HG02840 (cell line): Measurements from ENCODE around the gene ZFYVE1.
"Not testable (repeated sequence)": the region's sequence is repeated elsewhere in the genome, so short reads cannot be mapped to it uniquely, and the experiment has no call there.

Source experiments
- ATAC-seq: cut with Tn5 transposase; IDR thresholded peaks from one replicate; pipeline ENCODE4 v1.9.1; 2021; ENCODE audit warnings: mild to moderate bottlenecking, moderate library complexity, moderate number of reproducible peaks; ENCODE audit not compliant: unreplicated experiment, low FRiP score

The ZFYVE1 gene

DNA sequence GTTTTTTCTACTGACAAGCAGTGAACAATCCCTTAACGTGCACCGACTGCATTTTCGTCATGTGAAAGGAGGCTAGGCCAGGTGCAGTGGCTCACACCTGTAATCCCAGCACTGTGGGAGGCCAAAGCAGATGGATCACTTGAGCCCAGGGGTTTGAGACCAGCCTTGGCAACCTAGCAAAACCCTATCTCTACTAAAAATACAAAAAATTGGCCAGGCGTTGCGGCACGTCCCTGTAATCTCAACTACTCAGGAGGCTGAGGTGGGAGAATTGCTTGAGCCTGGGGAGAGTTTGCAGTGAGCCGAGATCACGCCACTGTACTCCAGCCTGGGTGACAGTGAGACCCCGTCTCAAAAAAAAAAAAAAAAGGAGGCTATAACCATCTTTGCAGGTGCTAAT lies 22.3 kb downstream of the ZFYVE1 start:
- not testable (repeated sequence) for ATAC-seq

DNA sequence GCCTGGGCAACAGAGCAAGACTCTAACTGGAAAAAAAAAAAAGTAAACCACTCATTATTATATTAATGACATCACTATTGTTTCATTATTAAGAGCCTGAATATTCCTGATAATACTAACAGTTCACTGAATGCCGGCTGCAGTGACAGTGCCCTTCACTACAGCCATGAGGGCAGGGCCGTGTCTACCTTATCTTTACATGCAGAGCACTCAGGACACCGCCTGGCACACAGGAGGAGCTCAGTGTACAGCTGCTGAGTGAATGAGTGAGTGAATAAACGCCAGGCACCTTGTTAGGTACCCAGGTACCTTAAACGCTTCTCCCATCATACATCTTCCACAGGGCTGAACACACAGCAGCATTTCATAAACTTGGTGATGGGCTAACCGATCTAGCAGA lies 23.2 kb downstream of the ZFYVE1 start:
- no peak for ATAC-seq

DNA sequence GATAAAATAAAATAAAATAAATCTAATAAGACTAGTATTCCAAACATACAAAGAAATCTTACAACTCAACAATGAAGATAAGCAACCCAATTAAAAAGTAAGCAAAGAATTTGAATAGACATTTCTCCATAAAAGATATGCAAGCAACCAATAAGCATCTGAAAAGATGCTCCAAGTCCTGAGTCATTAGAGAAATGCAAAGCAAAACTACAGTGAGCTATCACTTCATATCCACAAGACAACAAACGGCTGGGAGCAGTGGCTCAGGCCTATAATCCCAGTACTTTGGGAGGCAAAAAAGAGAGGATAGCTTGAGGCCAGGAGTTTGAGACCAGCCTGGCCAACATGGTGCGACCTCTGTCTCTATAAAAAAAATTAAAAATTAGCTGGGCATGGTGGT lies 26.8 kb downstream of the ZFYVE1 start:
- ATAC-seq = no peak

DNA sequence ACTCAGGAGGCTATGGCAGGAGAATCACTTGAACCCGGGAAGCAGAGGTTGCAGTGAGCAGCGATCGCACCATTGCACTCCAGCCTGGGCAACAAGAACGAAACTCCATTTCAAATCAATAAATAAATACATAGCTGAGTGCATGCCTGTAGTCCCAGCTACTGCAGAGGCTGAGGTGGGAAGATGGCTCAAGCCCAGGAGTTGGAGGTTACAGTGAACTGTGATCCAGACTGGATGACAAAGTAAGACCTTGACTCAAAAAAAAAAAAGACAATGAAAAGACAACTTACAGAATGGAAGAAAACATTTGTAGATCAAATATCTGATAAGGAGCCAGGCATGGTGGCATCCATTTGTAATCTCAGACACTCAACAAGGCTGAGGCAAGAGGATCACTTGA lies 27.6 kb downstream of the ZFYVE1 start:
- no peak for ATAC-seq

DNA sequence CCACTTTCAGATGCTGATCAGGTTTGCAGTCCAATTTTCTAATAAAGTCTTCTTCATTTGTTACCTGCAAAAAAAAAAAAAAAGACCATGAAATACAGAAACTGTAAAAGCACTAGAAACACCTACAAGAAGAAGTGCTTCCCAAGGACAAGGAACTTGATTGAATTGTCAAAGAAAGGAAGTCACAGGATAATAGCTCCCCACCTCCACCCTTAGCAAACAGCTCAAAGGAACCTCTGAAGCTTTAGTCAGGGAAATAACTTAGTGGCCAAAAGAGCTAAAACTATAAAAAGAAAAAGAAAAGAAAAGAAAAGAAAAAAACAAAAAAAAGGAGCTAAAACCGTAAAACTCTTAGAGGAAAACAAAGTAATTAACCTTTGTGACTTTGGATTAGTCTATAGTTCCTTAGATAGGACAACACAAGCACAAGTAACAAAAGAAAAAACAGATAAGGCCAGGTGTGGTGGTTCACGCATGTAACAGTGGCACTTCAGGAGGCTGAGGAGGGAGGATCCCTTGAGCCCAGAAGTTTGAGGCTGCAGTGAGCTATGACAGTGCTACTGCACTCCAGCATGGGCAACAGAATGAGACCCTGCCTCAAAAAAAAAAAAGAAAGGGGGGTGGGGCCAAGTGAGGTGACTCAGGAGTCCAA lies 28.5 kb downstream of the ZFYVE1 start:
- ATAC-seq = no peak

DNA sequence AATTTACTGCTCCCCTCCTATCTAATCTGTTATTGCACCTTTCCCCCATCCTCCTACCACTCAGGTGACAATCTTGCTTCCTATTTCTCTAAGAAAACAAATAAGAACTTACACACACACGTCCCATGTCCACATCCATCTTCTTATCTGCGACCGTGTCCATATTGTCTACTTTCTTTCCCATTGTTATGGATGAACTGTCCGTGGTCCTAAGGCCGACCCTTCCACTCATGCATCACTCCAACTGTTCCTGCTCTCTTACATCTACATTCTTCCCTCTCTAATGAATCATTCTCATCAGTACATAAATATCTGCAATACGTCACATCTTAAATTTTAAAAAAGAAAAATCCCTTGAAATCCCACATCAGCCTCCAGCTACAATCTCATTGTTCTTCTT lies 30.0 kb downstream of the ZFYVE1 start:
- no peak for ATAC-seq

DNA sequence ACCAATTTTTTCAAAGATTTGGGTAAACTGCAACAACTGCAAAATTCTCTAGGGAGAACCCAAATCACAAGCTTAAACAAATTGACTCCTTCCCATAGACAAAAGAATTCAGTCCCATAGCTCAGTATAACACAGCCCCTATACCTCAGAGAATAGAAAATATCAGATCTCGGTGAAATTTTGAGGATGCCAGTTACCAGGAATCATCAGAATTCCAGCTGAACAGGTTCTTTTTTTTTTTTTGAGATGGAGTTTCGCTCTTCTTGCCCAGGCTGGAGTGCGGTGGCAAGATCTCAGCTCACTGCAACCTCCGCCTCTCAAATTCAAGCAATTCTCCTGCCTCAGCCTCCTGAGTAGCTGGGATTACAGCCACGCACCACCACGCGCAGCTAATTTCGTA lies 36.7 kb downstream of the ZFYVE1 start:
- ATAC-seq = no peak

DNA sequence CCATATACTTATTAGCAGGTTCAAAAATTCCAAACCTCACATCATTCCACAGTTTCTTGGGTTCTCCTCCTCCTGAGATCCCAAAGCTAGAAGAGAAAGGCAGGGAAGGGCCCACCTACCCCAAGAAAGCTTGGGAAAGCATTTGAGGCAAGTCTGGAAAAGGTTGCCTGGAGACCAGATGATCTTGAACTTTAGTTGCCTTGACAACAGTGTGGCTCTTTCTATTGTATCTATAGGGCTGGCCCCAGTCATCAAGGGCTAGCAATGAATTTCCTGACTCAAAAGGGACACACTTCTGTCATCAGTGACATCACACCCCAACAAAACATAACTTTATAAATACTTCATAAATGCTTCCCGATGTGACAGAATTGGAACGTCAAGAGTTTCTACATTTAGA lies 40.0 kb downstream of the ZFYVE1 start:
- no peak for ATAC-seq

DNA sequence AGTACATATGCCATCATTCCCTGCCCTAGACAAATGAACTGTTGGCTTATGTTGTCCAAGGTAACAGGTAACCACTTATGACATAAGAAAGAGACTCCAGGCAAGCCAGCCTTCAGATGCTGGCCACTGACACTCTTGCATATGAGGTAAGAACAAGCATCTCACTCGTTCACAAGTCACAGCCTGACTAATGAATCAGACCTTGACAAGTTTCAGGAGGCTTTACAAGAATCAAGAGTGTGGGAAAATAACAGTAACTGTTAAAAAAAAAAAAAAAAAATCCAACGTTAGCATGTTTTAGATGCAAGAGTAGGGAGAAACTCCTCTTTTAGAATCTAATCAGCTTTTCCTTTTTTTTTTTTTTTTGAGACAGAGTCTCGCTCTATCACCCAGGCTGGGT lies 40.7 kb downstream of the ZFYVE1 start:
- ATAC-seq = no peak

DNA sequence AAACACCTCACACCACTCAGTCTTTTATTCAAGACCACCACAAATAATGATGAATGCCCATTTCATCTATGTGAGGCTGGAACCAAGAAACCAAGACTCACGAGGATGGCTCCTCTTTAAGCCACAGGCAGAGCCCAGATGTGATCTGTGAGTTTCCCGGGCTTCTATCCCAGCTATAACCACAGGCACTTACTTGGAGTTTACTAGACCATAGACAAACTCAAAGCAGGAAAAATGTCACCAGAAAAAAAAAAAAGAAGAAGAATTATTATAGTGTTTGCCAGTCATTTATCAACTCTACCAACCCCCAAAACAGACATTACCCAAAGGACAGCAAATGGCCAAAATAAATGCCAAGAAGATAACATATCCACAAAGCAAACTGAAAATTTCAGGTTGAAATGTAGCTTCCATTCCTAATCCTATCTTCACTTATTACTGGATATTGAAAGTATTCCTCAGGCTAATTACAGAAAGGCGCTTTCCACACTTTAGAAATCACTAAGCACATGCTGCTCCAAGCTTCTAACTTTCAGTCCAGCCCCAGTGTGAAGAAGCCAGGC lies 44.7 kb downstream of the ZFYVE1 start:
- ATAC-seq = no peak

DNA sequence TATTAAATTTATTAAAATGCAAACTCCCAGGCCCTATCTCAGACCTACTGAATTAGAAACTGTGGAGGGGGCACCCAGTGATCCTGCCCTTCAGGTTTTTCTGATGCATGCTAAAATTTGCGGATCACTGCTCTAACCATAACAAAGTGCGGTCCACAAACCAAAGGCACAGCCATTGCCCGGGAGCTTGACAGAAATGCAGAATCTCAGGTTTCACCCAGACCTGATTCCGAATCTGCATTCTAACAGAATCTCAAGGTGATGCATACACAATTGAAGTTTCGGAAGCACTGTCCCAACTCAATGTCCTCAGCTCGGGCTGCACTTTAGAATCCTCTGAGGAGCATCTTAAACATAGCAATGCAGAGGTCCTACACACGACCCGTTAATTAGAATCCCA lies 46.0 kb downstream of the ZFYVE1 start:
- no peak for ATAC-seq

DNA sequence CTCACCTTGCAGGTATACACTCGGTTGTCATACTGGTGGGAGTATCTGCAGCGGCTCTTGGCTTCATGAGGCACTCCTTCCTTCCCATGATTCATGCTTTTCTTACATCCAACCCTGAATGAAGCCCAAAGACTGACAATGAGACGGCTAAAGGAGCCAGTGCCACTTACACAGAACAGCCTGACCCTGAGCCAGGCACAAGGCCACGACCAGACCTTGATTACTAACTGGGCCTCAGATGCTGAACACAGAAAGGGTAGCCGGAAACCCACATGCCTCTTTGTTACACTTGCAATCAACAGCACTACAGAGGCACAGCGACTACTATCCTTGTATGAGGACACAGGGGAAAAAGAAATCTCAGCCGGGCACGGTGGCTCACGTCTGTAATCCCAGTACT lies 48.0 kb downstream of the ZFYVE1 start:
- no peak for ATAC-seq

DNA sequence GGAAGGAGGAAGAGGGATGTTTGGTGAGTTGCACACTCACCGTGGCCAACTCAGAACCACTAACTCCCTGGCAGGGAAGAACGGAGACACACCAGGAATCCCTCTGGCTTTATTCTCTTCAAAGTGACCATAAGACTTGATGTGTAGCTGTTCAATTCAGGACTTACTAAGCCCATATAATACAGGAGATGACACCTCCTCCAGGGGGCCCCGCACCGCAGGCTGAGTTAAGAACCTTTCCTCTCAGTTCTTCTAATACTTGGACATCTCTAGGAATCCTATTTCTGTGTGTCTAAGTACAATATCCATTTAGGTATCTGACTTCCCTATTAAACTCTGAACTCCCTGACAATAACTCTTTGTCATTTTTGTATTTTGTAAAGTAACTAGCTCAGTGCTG lies 51.1 kb downstream of the ZFYVE1 start:
- ATAC-seq = no peak

DNA sequence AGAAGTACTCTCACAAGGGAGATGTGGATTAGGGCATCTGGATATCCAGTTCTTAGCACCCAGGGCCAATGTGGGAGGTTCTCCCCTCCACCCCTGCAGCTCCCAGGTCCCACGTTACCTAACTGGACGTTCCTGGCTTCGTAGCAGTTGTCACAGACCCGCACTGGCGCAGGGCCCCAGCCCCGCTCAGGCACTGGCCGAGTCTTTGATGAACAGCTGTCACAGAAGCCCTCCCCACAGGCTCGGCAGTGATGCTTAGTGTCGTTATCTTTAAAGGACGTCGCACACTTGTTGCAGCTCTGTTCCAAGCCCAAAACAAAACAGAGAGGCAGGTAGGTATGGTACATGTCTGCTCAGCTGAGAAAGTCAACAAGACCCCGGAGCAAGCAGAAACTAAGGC lies 52.2 kb downstream of the ZFYVE1 start:
- no peak for ATAC-seq

DNA sequence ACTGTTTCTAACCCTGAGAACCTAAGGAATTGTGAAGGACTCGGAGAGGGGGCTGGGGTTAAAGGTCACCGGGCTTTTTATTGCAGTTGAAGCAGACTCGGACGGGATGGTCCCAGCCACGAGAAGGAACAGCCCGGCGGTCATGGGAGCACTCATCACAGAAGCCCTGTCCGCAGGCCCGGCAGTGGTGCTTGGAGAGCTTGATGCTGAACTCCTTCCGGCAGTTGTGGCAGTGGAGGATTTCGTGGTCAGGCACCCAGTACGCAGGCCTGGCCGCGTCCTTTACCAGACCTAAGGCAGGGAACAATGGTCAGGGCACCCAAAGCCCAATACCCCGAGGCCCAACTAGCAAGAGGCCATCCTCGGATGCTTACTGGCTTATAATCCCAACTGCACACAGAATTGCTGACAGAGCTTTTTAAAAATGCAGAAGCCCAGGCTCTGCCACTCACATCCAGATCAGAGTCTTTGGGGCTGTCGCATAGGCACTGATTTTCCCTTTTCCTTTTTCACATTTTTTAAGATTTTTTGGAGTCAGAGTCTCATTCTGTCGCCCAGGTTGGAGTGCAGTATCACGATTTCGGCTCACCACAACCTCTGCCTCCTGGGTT lies 56.0 kb downstream of the ZFYVE1 start:
- ATAC-seq = no peak

DNA sequence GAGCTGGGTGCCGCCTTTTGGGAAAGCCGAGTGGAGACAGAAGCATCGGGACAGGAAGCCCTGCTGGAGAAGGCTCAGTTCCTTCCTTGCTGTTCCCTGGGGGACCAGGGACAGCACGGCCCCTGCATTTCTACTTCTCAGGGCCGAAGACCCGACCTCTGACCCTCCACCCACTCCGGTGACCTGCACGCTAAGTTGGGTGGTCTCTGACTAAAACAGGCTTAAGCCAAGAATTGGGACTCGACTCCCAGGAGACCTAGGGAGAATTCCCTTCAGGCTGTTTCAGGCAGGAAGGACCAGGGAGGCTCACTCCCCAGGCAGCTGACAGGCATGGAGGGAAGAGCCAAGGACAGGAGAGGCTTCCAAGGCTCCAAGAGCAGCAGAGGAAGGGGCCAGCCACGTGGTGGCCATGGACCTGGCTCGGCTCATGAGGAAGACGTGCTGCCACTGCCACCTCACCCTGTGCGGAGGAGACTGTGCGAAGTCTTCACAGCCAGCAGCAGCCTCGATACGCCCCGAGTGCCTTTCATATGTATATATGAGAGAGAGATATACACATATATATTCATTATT lies 56.8 kb downstream of the ZFYVE1 start:
- ATAC-seq = no peak

DNA sequence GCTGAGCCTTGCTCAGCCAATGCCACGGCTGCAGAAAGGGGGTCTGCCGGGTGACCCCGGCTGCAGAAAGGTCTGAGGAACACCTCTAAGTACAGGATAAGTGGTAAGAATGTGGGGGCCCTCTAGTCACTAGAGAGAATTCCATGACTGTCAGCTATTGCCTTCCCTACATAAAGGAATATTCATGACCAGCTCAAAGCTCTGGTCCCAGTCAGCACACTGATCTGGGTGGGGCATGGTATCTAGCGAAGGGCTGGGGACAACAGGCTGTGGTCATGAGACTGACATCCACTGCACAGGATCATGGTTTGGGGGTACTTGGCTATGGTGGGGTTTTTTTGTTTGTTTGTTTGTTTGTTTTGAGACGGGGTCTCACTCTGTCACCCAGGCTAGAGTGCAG lies 58.6 kb downstream of the ZFYVE1 start:
- ATAC-seq = no peak

DNA sequence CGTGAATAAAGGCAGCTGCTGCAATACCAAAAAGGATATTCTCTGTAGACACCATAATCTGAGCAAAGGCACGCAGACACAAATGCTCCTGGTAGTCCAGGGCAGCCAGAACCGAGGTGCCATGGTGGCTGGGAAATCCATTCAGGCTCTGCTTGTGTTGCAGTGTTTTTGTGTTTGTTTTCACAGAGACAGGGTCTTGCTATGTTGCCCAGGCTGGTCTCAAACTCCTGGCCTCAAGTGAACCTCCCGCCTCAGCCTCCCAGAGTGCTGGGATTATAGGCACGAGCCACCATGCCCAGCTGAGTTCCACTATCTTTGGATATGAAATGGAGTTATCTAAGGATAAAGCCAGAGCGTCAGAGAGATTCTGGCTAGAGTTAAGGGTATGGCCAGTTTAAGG lies 60.9 kb downstream of the ZFYVE1 start:
- no peak for ATAC-seq

DNA sequence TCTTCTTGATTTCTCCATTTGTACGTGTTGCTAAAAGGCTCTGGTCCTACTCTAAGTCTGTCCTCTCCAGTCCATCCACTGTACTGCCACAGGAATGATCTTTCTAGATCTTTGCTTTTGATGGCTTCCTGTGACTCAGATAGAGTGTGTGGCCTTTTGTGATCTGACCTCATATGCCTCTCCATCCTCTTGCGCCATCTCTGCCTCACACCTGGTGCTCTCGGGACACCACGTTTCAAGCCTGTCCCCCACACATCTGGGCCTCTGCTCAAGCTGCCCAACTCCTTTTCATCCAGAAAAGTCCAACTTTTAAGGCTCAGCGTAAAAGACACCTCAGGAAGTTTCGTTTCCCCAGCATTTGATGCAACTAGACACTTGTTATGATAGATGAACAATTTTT lies 61.7 kb downstream of the ZFYVE1 start:
- no peak for ATAC-seq

DNA sequence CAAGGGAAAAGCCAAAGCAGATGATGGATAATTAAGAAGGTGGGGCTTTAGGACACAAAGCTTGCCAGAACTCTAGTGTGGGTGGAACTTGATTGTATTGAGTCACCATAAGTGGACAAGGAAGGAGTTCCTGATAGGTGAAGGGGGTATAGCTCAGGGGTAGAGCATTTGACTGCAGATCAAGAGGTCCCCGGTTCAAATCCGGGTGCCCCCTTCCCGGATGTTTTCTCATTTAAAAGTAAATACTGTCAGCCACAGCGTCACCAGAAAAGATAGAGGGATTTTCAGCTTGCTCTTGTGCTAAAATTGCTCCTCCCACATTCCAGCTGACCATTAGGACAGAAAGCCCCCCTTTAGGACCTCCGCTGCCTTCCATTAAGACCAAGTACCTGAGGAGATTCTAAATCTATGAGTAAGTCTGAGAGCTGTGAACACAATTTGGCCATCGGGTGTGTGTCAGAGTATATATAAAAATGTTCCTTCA lies 64.0 kb downstream of the ZFYVE1 start:
- ATAC-seq = no peak

DNA sequence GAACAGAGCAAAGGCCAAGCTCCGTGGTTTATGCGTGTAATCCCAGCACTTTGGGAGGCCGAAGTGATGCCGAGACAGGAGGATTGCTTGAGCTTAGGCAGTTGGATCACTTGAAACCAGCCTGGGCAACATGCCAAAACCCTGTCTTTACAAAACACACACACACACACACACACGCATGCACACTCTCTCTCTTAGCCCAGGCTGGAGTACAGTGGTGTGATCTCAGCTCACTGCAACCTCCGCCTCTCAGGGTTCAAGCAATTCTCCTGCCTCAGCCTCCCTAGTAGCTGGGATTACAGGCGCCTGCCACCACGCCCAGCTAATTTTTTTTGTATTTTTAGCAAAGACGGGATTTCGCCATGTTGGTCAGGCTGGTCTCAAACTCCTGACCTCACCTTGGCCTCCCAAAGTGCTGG lies 64.6 kb downstream of the ZFYVE1 start:
- not testable (repeated sequence) for ATAC-seq
